B cell (primary cell): Measurements from ENCODE around the gene PGBD5. TPM values are rescaled to one million over a fixed set of nuclear protein-coding genes. Genes with fewer than 3 reads are reported as not detected.

Experiments used
- ATAC-seq: fragments of 200-7000 bp; cut with Tn5 transposase; one replicate; pipeline ENCODE4 v1.10.0; 2021; ENCODE audit warnings: low read depth, mild to moderate bottlenecking, moderate number of reproducible peaks, moderate library complexity
- CTCF ChIA-PET: fragments of 350-600 bp; sonication (Branson Sonifier 250); formaldehyde crosslinking; loops from one replicate; lab custom pipeline; 2021; ENCODE audit warnings: antibody characterized with exemption, inconsistent platforms; lab: Charles Lee
- POLR2A ChIA-PET: fragments of 350-600 bp; sonication (Branson Sonifier 250); formaldehyde crosslinking; loops from one replicate; lab custom pipeline; 2021; ENCODE audit warnings: antibody characterized with exemption; lab: Charles Lee
- DNase-seq: peaks from one replicate; pipeline ENCODE4 v3.0.0; 2013
- H2AFZ ChIP-seq: 2 replicates; pipeline ENCODE4 v1.6.1; 2012; ENCODE audit warnings: mild to moderate bottlenecking, low read depth, low read length; ENCODE audit not compliant: insufficient read depth, poor library complexity, severe bottlenecking
- H3K27ac ChIP-seq, 2 donors: 1 replicate in 1 of 2; 2 replicates in 1 of 2; pipeline ENCODE4 v1.5.1; 2012 to 2013; ENCODE audit warnings: low read length in 2 of 2, mild to moderate bottlenecking in 2 of 2, moderate library complexity in 1 of 2
- H3K27me3 ChIP-seq, 4 experiments: fragments of 200-600 bp in 1 of 4; sonication (generic) in 1 of 4; replicated peaks in 1 of 4; 1 replicate in 2 of 4; 2 replicates in 2 of 4; pipeline versions ENCODE4 v1.6.1 to v1.7.0; 2013 to 2016; ENCODE audit warnings: low read length in 3 of 4, mild to moderate bottlenecking in 2 of 4, mixed read lengths in 1 of 4, moderate library complexity in 1 of 4; ENCODE audit not compliant: insufficient read depth in 4 of 4, control insufficient read depth in 3 of 4; ENCODE audit errors: control extremely low read depth in 1 of 4
- H3K36me3 ChIP-seq, 2 experiments: replicated peaks in 1 of 2; 1 replicate in 1 of 2; 2 replicates in 1 of 2; pipeline versions ENCODE4 v1.6.1 to v1.7.1; 2013; ENCODE audit warnings: low read length in 1 of 2; ENCODE audit not compliant: insufficient read depth in 2 of 2, control insufficient read depth in 1 of 2; ENCODE audit errors: control extremely low read depth in 1 of 2, extremely low read depth in 1 of 2
- H3K4me1 ChIP-seq, 2 donors: fragments of 200-600 bp in 1 of 2; sonication (generic) in 1 of 2; 1 replicate in 1 of 2; 2 replicates in 1 of 2; pipeline versions ENCODE4 v1.5.1 to v1.6.1; 2013 to 2017; ENCODE audit warnings: low read length in 2 of 2; ENCODE audit not compliant: control insufficient read depth in 2 of 2, insufficient read depth in 2 of 2
- H3K4me2 ChIP-seq: replicated peaks from 2 replicates; pipeline ENCODE3; 2012; ENCODE audit warnings: mild to moderate bottlenecking, low read depth, low read length; ENCODE audit not compliant: poor library complexity, severe bottlenecking
- H3K4me3 ChIP-seq, 5 experiments: fragments of 200-600 bp in 1 of 5; sonication (generic) in 1 of 5; 1 replicate in 3 of 5; 2 replicates in 2 of 5; pipeline versions ENCODE4 v1.5.1 to v1.7.0; 2011 to 2016; ENCODE audit warnings: low read length in 4 of 5, mild to moderate bottlenecking in 4 of 5, low read depth in 2 of 5, control low read depth in 1 of 5, moderate library complexity in 1 of 5; ENCODE audit not compliant: insufficient read depth in 1 of 5; ENCODE audit errors: control extremely low read depth in 1 of 5, extremely low read depth in 1 of 5
- H3K79me2 ChIP-seq: fragments of 200-600 bp; sonication (generic); one replicate; pipeline ENCODE4 v1.6.0; 2016; ENCODE audit warnings: low read length; ENCODE audit not compliant: control insufficient read depth, insufficient read depth
- H3K9ac ChIP-seq: fragments of 200-600 bp; sonication (generic); 2 replicates; pipeline ENCODE4 v1.6.1; 2017; ENCODE audit warnings: mild to moderate bottlenecking, low read length, moderate library complexity
- H3K9me3 ChIP-seq, 3 donors: one replicate each; pipeline versions ENCODE4 v1.6.1 to v1.7.1; 2013; ENCODE audit warnings: low read length in 2 of 3; ENCODE audit not compliant: control insufficient read depth in 2 of 3, insufficient read depth in 1 of 3; ENCODE audit errors: control extremely low read depth in 1 of 3
- H4K20me1 ChIP-seq: 2 replicates; pipeline ENCODE4 v1.6.0; 2012; ENCODE audit warnings: mild to moderate bottlenecking, low read length; ENCODE audit not compliant: insufficient read depth, control insufficient read depth, poor library complexity, severe bottlenecking
- H3K27ac Mint-ChIP-seq: one replicate; pipeline ENCODE4 v1.8.0; 2021; ENCODE audit warnings: mixed read lengths
- H3K27me3 Mint-ChIP-seq: one replicate; pipeline ENCODE4 v1.8.0; 2021; ENCODE audit warnings: mixed read lengths
- H3K4me1 Mint-ChIP-seq: one replicate; pipeline ENCODE4 v1.8.0; 2021; ENCODE audit warnings: mixed read lengths
- H3K4me3 Mint-ChIP-seq: one replicate; pipeline ENCODE4 v1.8.0; 2021; ENCODE audit warnings: mixed read lengths
- H3K9me3 Mint-ChIP-seq: one replicate; pipeline ENCODE4 v1.8.0; 2022; ENCODE audit warnings: mixed read lengths; ENCODE audit not compliant: insufficient read depth
- EZH2 ChIP-seq: IDR thresholded peaks from 2 replicates; pipeline ENCODE4 v1.6.1; 2012; ENCODE audit warnings: borderline replicate concordance, low read depth, mild to moderate bottlenecking, moderate library complexity, low read length; ENCODE audit not compliant: insufficient read depth, poor library complexity, severe bottlenecking
- WGBS: methylation state at CpG from one replicate; pipeline ENCODE4 v1.1.5; 2013; ENCODE audit warnings: missing lambda C conversion rate; ENCODE audit not compliant: insufficient coverage; 5-methylcytosine and 5-hydroxymethylcytosine counted together
- intact Hi-C: fragments of 100-400 bp; cut with micrococcal nuclease; formaldehyde crosslinking; loops from one replicate; pipeline ENCODE4 v1.10.0; 2022
- polyA plus RNA-seq: library from polyadenylated mRNA; depleted of rRNA; stranded (reverse); fragments of >200 nt; gene quantifications from 2 replicates; pipeline ENCODE4 v1.2.3, GENCODE V29; 2012
- total RNA-seq, 2 donors: library from RNA; stranded (reverse); fragments of 120-200 nt in 1 of 2; gene quantifications; 1 replicate in 1 of 2; 2 replicates in 1 of 2; pipeline versions ENCODE4 v1.2.3 to v1.2.4, GENCODE V29; 2013 to 2022
- TF ChIP-seq, protein P1 (sequence below): fragments of 200-600 bp; IDR thresholded peaks from one replicate; pipeline ENCODE4 v1.8.0; 2022; ENCODE audit warnings: antibody characterized with exemption, mild to moderate bottlenecking

Gene PGBD5
- total and polyA plus RNA-seq, 2 donors (not counting 1 experiment from before 2014, with no cell fraction given), result 0.07 TPM; not detected in 1

DNA sequence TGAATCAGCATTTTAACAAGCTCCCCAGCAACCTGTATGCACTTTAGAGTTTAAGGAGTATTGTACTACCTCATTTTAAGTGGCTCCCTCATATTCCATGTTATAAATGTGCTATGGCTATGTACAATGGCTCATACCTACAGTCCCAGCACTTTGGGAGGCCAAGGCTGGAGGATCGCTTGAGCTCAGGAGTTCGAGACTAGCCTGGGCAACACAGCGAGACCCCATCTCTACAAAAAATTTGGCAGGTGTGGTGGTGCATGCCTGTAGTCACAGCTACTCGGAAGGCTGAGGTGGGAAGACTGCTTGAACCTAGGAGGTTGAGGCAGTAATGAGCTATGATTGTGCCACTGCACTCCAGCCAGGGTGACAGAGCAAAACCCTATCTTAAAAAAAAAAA lies 40.2 kb downstream of the PGBD5 start:
- WGBS, result 100% methylated on average over 1 of the region's 4 CpGs
- no peak overlapping the region for H3K9ac ChIP-seq
- no peaks in the 10 kb centered on the region for H3K4me1 Mint-ChIP-seq
- H3K36me3 ChIP-seq, result no peaks in the 10 kb centered on the region
- no peaks in the 10 kb centered on the region for H3K4me1 ChIP-seq
- TF ChIP-seq EZH2, result no peak
- TF ChIP-seq, protein P1, sequence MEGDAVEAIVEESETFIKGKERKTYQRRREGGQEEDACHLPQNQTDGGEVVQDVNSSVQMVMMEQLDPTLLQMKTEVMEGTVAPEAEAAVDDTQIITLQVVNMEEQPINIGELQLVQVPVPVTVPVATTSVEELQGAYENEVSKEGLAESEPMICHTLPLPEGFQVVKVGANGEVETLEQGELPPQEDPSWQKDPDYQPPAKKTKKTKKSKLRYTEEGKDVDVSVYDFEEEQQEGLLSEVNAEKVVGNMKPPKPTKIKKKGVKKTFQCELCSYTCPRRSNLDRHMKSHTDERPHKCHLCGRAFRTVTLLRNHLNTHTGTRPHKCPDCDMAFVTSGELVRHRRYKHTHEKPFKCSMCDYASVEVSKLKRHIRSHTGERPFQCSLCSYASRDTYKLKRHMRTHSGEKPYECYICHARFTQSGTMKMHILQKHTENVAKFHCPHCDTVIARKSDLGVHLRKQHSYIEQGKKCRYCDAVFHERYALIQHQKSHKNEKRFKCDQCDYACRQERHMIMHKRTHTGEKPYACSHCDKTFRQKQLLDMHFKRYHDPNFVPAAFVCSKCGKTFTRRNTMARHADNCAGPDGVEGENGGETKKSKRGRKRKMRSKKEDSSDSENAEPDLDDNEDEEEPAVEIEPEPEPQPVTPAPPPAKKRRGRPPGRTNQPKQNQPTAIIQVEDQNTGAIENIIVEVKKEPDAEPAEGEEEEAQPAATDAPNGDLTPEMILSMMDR, result no peak
- no peak overlapping the region for H2AFZ ChIP-seq
- H3K27ac ChIP-seq, result no peak overlapping the region
- no peaks in the 10 kb centered on the region for H4K20me1 ChIP-seq
- no peak overlapping the region for H3K27ac Mint-ChIP-seq
- peaks cover 0 to 12% (median 0%) of the 10 kb centered on the region in 4 experiments for H3K27me3 ChIP-seq
- intact Hi-C loops, result no loop called here
- H3K4me3 Mint-ChIP-seq, result no peak overlapping the region
- no peak overlapping the region for H3K4me3 ChIP-seq
- H3K79me2 ChIP-seq, result no peaks in the 10 kb centered on the region
- peaks cover 0 to 6% (median 0%) of the 10 kb centered on the region in 3 donors for H3K9me3 ChIP-seq
- H3K27me3 Mint-ChIP-seq, result peaks cover 22% of the 10 kb centered on the region
- ChIA-PET POLR2A (no interaction called here), CTCF (no interaction called here)
- ATAC-seq (no peak), DNase-seq (no peak)
- no peak overlapping the region for H3K4me2 ChIP-seq
- H3K9me3 Mint-ChIP-seq, result no peaks in the 10 kb centered on the region

DNA sequence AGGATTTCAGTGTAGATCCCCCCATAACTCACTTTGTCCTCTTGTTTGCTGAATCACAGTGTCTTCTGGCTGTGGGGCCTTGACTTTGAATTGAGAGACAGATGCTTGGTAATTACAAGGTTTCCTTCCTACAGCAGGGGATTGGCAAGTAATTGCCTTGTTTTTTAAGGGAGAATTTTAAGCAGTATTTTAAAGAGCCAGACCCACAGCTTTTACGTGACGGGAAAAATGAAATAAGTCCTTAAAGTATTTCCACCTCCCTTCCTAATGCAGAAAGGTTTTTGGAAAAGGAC lies 41.0 kb downstream of the PGBD5 start:
- Mint-ChIP-seq H3K4me1 (no peaks in the 10 kb centered on the region), H3K27ac (no peak overlapping the region), H3K4me3 (no peak overlapping the region), H3K9me3 (no peaks in the 10 kb centered on the region), H3K27me3 (peaks cover 19% of the 10 kb centered on the region)
- DNase-seq (no peak), ATAC-seq (no peak)
- ChIA-PET POLR2A (no interaction called here), CTCF (no interaction called here)
- intact Hi-C loops, result no loop called here
- H3K9me3 ChIP-seq, result peaks cover 0 to 13% (median 0%) of the 10 kb centered on the region in 3 donors
- TF ChIP-seq, protein P1, result no peak
- no peak for TF ChIP-seq EZH2
- H3K27ac ChIP-seq, result no peak overlapping the region
- no peak overlapping the region for H3K4me3 ChIP-seq
- H2AFZ ChIP-seq, result no peak overlapping the region
- no peak overlapping the region for H3K4me2 ChIP-seq
- 100% methylated on average over 1 of the region's 2 CpGs for WGBS
- no peaks in the 10 kb centered on the region for H3K79me2 ChIP-seq
- peaks cover 0 to 9% (median 0%) of the 10 kb centered on the region in 4 experiments for H3K27me3 ChIP-seq
- no peaks in the 10 kb centered on the region for H3K4me1 ChIP-seq
- H3K36me3 ChIP-seq, result no peaks in the 10 kb centered on the region
- H3K9ac ChIP-seq, result no peak overlapping the region
- H4K20me1 ChIP-seq, result no peaks in the 10 kb centered on the region
